Mesendoderm (in vitro differentiated cells): ENCODE data around the gene CXCR6.

Source experiments
- DNase-seq: peaks from one replicate; pipeline ENCODE4 v3.0.0; 2013
- H2AK5ac ChIP-seq: 2 replicates; pipeline ENCODE4 v1.6.1; 2013; ENCODE audit warnings: low read length, inconsistent platforms
- H2BK120ac ChIP-seq: 2 replicates; pipeline ENCODE4 v1.6.1; 2013; ENCODE audit warnings: low read depth, mild to moderate bottlenecking, low read length, moderate library complexity, mixed read lengths
- H2BK15ac ChIP-seq: replicated peaks from 2 replicates; pipeline ENCODE4 v1.6.1; 2013; ENCODE audit warnings: low read depth, mild to moderate bottlenecking, moderate library complexity
- H2BK5ac ChIP-seq: 2 replicates; pipeline ENCODE4 v1.6.1; 2013; ENCODE audit warnings: low read length, inconsistent platforms
- H3K18ac ChIP-seq: 2 replicates; pipeline ENCODE4 v1.6.1; 2013; ENCODE audit warnings: mild to moderate bottlenecking, low read length, mixed read lengths
- H3K23ac ChIP-seq: one replicate; pipeline ENCODE4 v1.6.1; 2013; ENCODE audit warnings: low read length
- H3K27ac ChIP-seq: 2 replicates; pipeline ENCODE4 v1.5.1; 2013; ENCODE audit warnings: low read depth, mild to moderate bottlenecking, inconsistent platforms, low read length, moderate library complexity
- H3K27me3 ChIP-seq: 2 replicates; pipeline ENCODE4 v1.6.1; 2013; ENCODE audit warnings: low read length, control low read depth, mild to moderate bottlenecking, inconsistent platforms; ENCODE audit not compliant: insufficient read depth, poor library complexity
- H3K36me3 ChIP-seq: 2 replicates; pipeline ENCODE4 v1.6.1; 2013; ENCODE audit warnings: low read length, inconsistent platforms; ENCODE audit not compliant: control insufficient read depth, insufficient read depth
- H3K4ac ChIP-seq: one replicate; pipeline ENCODE4 v1.6.1; 2013; ENCODE audit warnings: low read depth, mild to moderate bottlenecking, low read length, moderate library complexity
- H3K4me1 ChIP-seq: 2 replicates; pipeline ENCODE4 v1.6.1; 2013; ENCODE audit warnings: low read depth, low read length, inconsistent platforms; ENCODE audit not compliant: control insufficient read depth
- H3K4me2 ChIP-seq: 2 replicates; pipeline ENCODE4 v1.6.1; 2013; ENCODE audit warnings: low read length
- H3K4me3 ChIP-seq: 2 replicates; pipeline ENCODE4 v1.5.1; 2013; ENCODE audit warnings: mild to moderate bottlenecking, low read length
- H3K56ac ChIP-seq: one replicate; pipeline ENCODE4 v1.6.1; 2013; ENCODE audit warnings: low read length
- H3K79me1 ChIP-seq: 2 replicates; pipeline ENCODE4 v1.6.1; 2013; ENCODE audit warnings: low read length, inconsistent platforms
- H3K79me2 ChIP-seq: 2 replicates; pipeline ENCODE4 v1.6.1; 2013; ENCODE audit warnings: mild to moderate bottlenecking, low read length; ENCODE audit not compliant: control insufficient read depth, insufficient read depth
- H3K9ac ChIP-seq: 2 replicates; pipeline ENCODE4 v1.6.1; 2013; ENCODE audit warnings: low read length, inconsistent platforms
- H4K5ac ChIP-seq: one replicate; pipeline ENCODE4 v1.6.1; 2013; ENCODE audit warnings: low read length
- H4K8ac ChIP-seq: one replicate; pipeline ENCODE4 v1.6.1; 2013; ENCODE audit warnings: low read depth, mild to moderate bottlenecking, control low read depth, low read length, moderate library complexity
- WGBS: extraction: QIAGEN DNeasy Blood & Tissue Kit; methylation state at CpG from one replicate; pipeline ENCODE4 v1.1.7; 2013; ENCODE audit warnings: low lambda C conversion rate, missing lambda C conversion rate; ENCODE audit not compliant: insufficient coverage; ENCODE audit errors: extremely low coverage; 5-methylcytosine and 5-hydroxymethylcytosine counted together

CXCR6 gene

DNA sequence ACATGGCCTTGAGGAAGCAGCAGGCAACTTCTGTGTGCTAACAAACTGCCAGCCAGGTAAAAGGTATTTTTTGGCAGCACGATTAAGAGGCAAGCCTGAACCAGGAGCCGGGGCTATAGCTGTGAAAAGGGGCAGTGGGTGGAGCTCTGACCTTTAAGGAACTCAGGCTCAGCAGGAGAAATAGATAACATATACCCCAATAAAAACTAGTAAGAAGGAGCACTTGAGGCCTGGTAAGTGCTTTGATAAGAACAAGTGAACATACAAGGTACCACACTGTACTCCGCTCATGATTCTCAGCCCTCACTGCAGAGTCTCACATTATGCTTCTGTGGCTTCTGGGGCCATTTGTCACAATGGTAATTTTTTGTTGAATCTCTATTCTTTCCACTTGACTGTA lies 46.9 kb downstream of the CXCR6 start:
- DNase-seq = no peak
- H3K79me1 ChIP-seq = peaks cover 11% of the 10 kb centered on the region
- H3K4me1 ChIP-seq = peaks cover 13% of the 10 kb centered on the region
- H2BK5ac ChIP-seq = no peak overlapping the region
- no CpG with 5 or more reads among the region's 3 CpGs for WGBS
- no peak overlapping the region for H3K4me2 ChIP-seq
- H2AK5ac ChIP-seq = no peak overlapping the region
- no peak overlapping the region for H4K5ac ChIP-seq
- no peak overlapping the region for H3K27ac ChIP-seq
- H2BK120ac ChIP-seq = no peak overlapping the region
- H3K27me3 ChIP-seq = no peaks in the 10 kb centered on the region
- no peak overlapping the region for H3K23ac ChIP-seq
- no peak overlapping the region for H3K18ac ChIP-seq
- H3K79me2 ChIP-seq = peaks cover 5% of the 10 kb centered on the region
- no peak overlapping the region for H3K4ac ChIP-seq
- no peaks in the 10 kb centered on the region for H3K36me3 ChIP-seq
- H2BK15ac ChIP-seq = no peak overlapping the region
- no peak overlapping the region for H4K8ac ChIP-seq
- no peak overlapping the region for H3K56ac ChIP-seq
- no peak overlapping the region for H3K4me3 ChIP-seq
- no peak overlapping the region for H3K9ac ChIP-seq

DNA sequence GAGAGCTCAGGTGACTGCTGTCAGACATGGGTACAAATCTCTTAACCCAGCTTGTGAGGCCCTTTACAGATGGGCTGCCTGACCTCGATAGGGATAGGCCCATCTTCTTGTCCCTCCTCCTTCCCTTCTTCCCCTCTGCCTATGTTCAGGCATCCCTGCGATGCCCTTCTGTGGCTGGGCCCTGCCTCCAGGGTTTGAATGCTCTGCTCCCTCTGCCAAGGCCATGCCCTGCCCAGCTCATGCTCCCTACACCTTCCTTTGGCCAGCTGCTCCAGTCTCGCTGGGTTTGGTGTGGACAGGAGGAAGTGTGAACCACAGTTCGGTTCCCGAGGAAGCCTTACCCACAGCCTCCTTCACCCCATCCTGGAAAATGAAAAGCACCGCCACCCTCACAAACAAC lies 48.1 kb downstream of the CXCR6 start:
- H3K56ac ChIP-seq = no peak overlapping the region
- peaks cover 13% of the 10 kb centered on the region for H3K4me1 ChIP-seq

DNA sequence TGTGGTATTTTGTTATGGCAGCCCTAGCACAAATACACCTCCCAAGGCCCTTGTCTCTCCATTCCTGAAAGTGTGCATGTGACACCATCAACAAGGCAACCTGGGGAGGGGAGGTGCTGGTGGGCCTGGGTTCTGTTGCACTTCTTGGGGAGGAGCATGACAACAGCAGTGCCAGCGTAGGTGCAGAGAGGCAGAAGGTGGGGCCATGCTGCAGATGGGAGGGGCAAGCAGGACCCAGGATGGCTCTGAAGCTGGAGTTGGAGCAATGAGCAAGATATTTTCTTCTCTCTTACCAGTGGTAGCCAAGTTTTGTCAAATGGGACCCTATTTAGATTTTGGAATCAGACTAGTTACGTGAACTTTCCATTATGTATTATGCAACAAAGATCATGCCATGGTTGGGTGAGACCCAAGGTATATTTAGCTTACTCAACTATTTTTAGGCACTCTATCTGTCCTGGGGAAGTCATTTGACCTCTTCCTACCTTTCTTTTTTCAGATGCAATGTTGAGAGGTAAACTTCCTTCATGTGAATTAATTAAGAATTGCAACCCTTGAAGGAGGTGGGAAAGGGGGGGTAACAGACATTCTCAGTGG lies 49.0 kb downstream of the CXCR6 start:
- no CpG with 5 or more reads among the region's 2 CpGs for WGBS

More for the DNA sequence above, 48.1 kb downstream of the CXCR6 start:
- Histone ChIP-seq H3K9ac (no peak overlapping the region), H3K4me3 (no peak overlapping the region), H3K79me1 (peaks cover 8% of the 10 kb centered on the region), H3K4me2 (no peak overlapping the region), H2AK5ac (no peak overlapping the region), H4K8ac (no peak overlapping the region), H3K27ac (no peak overlapping the region), H3K27me3 (no peaks in the 10 kb centered on the region), H3K4ac (no peak overlapping the region), H3K18ac (no peak overlapping the region), H3K36me3 (no peaks in the 10 kb centered on the region), H2BK120ac (no peak overlapping the region), H4K5ac (no peak overlapping the region), H3K23ac (peak overlapping the region; percentile 98), H3K79me2 (peaks cover 5% of the 10 kb centered on the region), H2BK5ac (no peak overlapping the region), H2BK15ac (no peak overlapping the region)
- no CpG with 5 or more reads among the region's 6 CpGs for WGBS
- DNase-seq = no peak

DNA sequence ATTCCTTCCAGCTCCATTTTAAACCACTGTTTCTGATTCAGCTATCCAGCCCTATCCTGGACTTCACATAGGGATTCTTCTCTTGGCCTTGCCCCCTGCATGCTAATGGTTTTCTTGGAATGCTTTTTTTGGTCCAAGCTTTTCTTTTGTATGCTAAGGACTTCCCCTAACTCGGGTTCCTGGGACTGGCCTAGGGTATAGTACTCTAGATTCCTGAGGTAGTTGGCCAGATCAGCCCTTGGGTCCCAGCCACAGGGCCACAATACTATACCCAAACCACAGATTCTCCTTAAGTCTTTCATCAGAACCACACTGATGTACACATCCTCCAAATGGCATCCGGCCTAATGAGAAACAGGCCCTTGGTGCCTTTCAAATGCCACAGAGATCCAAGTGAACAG lies 49.6 kb downstream of the CXCR6 start:
- WGBS = no CpG with 5 or more reads among the region's 2 CpGs
- no peak overlapping the region for H2BK15ac ChIP-seq
- H4K5ac ChIP-seq = no peak overlapping the region
- no peaks in the 10 kb centered on the region for H3K79me2 ChIP-seq
- H4K8ac ChIP-seq = no peak overlapping the region
- H3K36me3 ChIP-seq = no peaks in the 10 kb centered on the region
- peak; percentile 60 for DNase-seq
- H2BK5ac ChIP-seq = no peak overlapping the region
- no peak overlapping the region for H3K18ac ChIP-seq
- H3K9ac ChIP-seq = no peak overlapping the region
- H3K4me2 ChIP-seq = no peak overlapping the region
- H3K27ac ChIP-seq = no peak overlapping the region
- no peak overlapping the region for H2AK5ac ChIP-seq
- H3K4me3 ChIP-seq = no peak overlapping the region
- peaks cover 13% of the 10 kb centered on the region for H3K4me1 ChIP-seq
- no peak overlapping the region for H3K23ac ChIP-seq
- H3K56ac ChIP-seq = no peak overlapping the region
- H3K79me1 ChIP-seq = peaks cover 5% of the 10 kb centered on the region
- no peak overlapping the region for H3K4ac ChIP-seq
- no peak overlapping the region for H2BK120ac ChIP-seq
- H3K27me3 ChIP-seq = no peaks in the 10 kb centered on the region

More for the DNA sequence above, 49.0 kb downstream of the CXCR6 start:
- Histone ChIP-seq H3K27ac (no peak overlapping the region), H4K8ac (no peak overlapping the region), H3K79me1 (peaks cover 5% of the 10 kb centered on the region), H3K56ac (no peak overlapping the region), H3K79me2 (peaks cover 3% of the 10 kb centered on the region), H2BK15ac (no peak overlapping the region), H2AK5ac (no peak overlapping the region), H3K4me1 (peaks cover 13% of the 10 kb centered on the region), H3K9ac (no peak overlapping the region), H3K4ac (no peak overlapping the region), H3K4me3 (no peak overlapping the region), H3K23ac (no peak overlapping the region), H2BK120ac (no peak overlapping the region), H4K5ac (no peak overlapping the region), H3K4me2 (no peak overlapping the region), H2BK5ac (no peak overlapping the region), H3K18ac (no peak overlapping the region), H3K27me3 (no peaks in the 10 kb centered on the region), H3K36me3 (no peaks in the 10 kb centered on the region)
- DNase-seq = no peak

DNA sequence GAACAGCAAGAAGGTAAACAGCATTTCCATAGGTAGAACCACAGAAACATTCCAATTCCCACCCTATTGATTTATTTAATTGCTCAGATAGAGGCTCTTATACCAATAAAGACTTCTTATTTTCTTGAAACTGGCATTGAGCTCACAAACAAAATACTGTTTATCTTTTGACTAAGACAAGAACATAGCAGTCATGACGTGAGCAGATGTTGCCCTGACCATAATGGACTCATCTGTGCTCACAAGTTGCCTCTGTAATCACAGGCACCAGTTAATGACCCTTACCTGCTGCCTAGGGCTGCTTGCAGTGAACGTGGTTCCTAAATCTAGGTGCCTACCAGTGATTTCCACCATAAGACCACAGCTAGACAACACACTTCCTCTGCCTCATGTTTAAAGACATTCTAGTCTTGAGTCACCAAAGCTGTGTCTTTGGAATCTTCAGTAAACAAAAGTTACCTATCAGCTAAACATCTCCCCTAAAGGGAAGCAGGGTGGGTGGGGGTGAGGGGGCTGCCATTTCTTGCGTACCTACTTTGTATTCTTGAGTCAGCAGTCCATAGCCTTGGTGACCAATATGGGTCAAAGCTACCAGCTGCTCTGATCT lies 50.3 kb downstream of the CXCR6 start:
- H2BK5ac ChIP-seq = no peak overlapping the region
- no peak overlapping the region for H2BK120ac ChIP-seq
- no peaks in the 10 kb centered on the region for H3K79me2 ChIP-seq
- H2AK5ac ChIP-seq = no peak overlapping the region
- no peak overlapping the region for H3K9ac ChIP-seq
- no peak for DNase-seq
- no peak overlapping the region for H3K56ac ChIP-seq
- no peaks in the 10 kb centered on the region for H3K27me3 ChIP-seq
- no peak overlapping the region for H3K23ac ChIP-seq
- H4K8ac ChIP-seq = no peak overlapping the region
- H3K4me1 ChIP-seq = peaks cover 13% of the 10 kb centered on the region
- no peak overlapping the region for H3K18ac ChIP-seq
- H4K5ac ChIP-seq = no peak overlapping the region
- H3K27ac ChIP-seq = no peak overlapping the region
- WGBS = no CpG with 5 or more reads among the region's 3 CpGs
- no peak overlapping the region for H3K4me3 ChIP-seq
- H3K36me3 ChIP-seq = no peaks in the 10 kb centered on the region
- no peak overlapping the region for H2BK15ac ChIP-seq
- no peak overlapping the region for H3K4ac ChIP-seq
- peaks cover 5% of the 10 kb centered on the region for H3K79me1 ChIP-seq
- no peak overlapping the region for H3K4me2 ChIP-seq
